RWPE1 (cell line): ENCODE measurements around the gene CEBPB.

Source experiments
- CTCF ChIA-PET: fragments of 350-600 bp; sonication (Branson Sonifier 250); formaldehyde crosslinking; extraction: SDS; loops from one replicate; lab custom pipeline; 2021; lab: Yijun Ruan, JAX
- POLR2A ChIA-PET: fragments of 400-600 bp; formaldehyde crosslinking; extraction: SDS; loops from one replicate; lab custom pipeline; 2020; ENCODE audit warnings: antibody characterized with exemption; ENCODE audit not compliant: low non-redundant PET; lab: Yijun Ruan, JAX
- DNase-seq: peaks from one replicate; pipeline ENCODE4 v3.0.0; 2012; ENCODE audit warnings: low spot score
- H3K27ac ChIP-seq: fragments of 450-650 bp; 2 replicates; pipeline ENCODE4 v1.5.1; 2017
- CTCF ChIP-seq: fragments of 450-650 bp; conservative IDR thresholded peaks from 2 replicates; pipeline ENCODE4 v1.5.1; 2017; ENCODE audit warnings: low read depth, mild to moderate bottlenecking

The CEBPB gene

DNA sequence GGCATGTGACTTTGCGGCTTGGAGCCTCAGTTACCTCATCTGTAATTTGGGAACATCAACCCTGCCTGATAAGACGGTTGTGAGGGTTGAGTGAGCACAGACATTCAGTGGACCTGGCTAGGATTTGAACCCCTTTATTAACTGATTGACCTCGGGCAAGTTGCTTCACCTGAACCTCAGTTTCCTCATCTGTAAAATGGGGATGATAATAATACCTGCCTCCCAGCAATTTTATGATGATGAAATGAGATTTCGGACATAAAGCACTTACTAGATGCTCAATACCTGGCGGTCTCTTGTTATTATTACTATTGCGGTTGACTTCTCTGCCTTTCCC, 51.5 kb downstream of the CEBPB start:
- H3K27ac ChIP-seq, result no peak overlapping the region
- POLR2A ChIA-PET, result no interaction called here

More for the DNA sequence above, 51.5 kb downstream of the CEBPB start:
- DNase-seq, result no peak
- CTCF ChIA-PET, result no interaction called here
- no peak for TF ChIP-seq CTCF
